IMR-90 (cell line): ENCODE results near the gene ANKRD37.

ENCODE experiments used
- BHLHE40 ChIP-seq: fragments of 150-350 bp; IDR thresholded peaks from 2 replicates; pipeline ENCODE4 v1.6.1; 2016; ENCODE audit warnings: mild to moderate bottlenecking, low read depth, low read length
- CEBPB ChIP-seq: IDR thresholded peaks from 2 replicates; pipeline ENCODE4 v1.6.1; 2012; ENCODE audit warnings: low read depth, low read length, improper control_type of control experiment
- CTCF ChIP-seq: conservative IDR thresholded peaks from 2 replicates; pipeline ENCODE4 v1.5.1; 2012; ENCODE audit warnings: mild to moderate bottlenecking, low read depth, low read length, improper control_type of control experiment
- FOS ChIP-seq: fragments of 150-350 bp; IDR thresholded peaks from 2 replicates; pipeline ENCODE4 v1.6.1; 2016; ENCODE audit warnings: low read depth, low read length
- MAFK ChIP-seq: IDR thresholded peaks from 2 replicates; pipeline ENCODE4 v1.6.1; 2012; ENCODE audit warnings: low read depth, low read length, improper control_type of control experiment
- MXI1 ChIP-seq: IDR thresholded peaks from 2 replicates; pipeline ENCODE4 v1.6.1; 2012; ENCODE audit warnings: low read depth, mild to moderate bottlenecking, low read length, moderate library complexity, borderline replicate concordance
- POLR2A ChIP-seq: IDR thresholded peaks from 2 replicates; pipeline ENCODE4 v1.6.1; 2012; ENCODE audit warnings: mild to moderate bottlenecking, low read depth, low read length
- RAD21 ChIP-seq: IDR thresholded peaks from 2 replicates; pipeline ENCODE4 v1.6.1; 2012; ENCODE audit warnings: low read length, improper control_type of control experiment
- RCOR1 ChIP-seq: IDR thresholded peaks from 2 replicates; pipeline ENCODE4 v1.6.1; 2012; ENCODE audit warnings: mild to moderate bottlenecking, low read length, improper control_type of control experiment; ENCODE audit not compliant: insufficient replicate concordance
- RFX5 ChIP-seq: IDR thresholded peaks from 2 replicates; pipeline ENCODE4 v1.8.0; 2012; ENCODE audit warnings: low read depth, mild to moderate bottlenecking, low read length, moderate library complexity
- SMC3 ChIP-seq: fragments of 150-350 bp; IDR thresholded peaks from 2 replicates; pipeline ENCODE4 v1.6.1; 2016; ENCODE audit warnings: low read depth, mild to moderate bottlenecking, antibody characterized with exemption, low read length, moderate library complexity
- USF2 ChIP-seq: fragments of 150-350 bp; IDR thresholded peaks from 2 replicates; pipeline ENCODE4 v1.6.1; 2017; ENCODE audit warnings: mild to moderate bottlenecking, antibody characterized with exemption, low read length, low read depth

- TF ChIP-seq BHLHE40 (no peak), CEBPB (no peak), CTCF (no peak), FOS (no peak), RAD21 (no peak), POLR2A (no peak), SMC3 (no peak), RFX5 (no peak), USF2 (no peak), MXI1 (no peak), RCOR1 (no peak), MAFK (no peak)
Measured at GRCh38 chr4:185351691-185352090, 45.0 kb upstream of the ANKRD37 start.
